Tibial artery (tissue), 4 donors: ENCODE results near the gene MRPL43.

ENCODE experiments used
- DNase-seq, 2 donors: peaks; one replicate each; pipeline ENCODE4 v3.0.0-alpha.2; 2019
- H3K27ac ChIP-seq, 2 donors: fragments of 200-600 bp; sonication (generic) in 1 of 2; 1 replicate in 1 of 2; 2 replicates in 1 of 2; pipeline ENCODE4 v1.5.1; 2018 to 2019; ENCODE audit warnings: mild to moderate bottlenecking in 1 of 2
- H3K27me3 ChIP-seq, 2 donors: fragments of 200-600 bp; sonication (generic) in 1 of 2; one replicate each; pipeline versions ENCODE4 v1.5.1 to v1.6.0; 2016 to 2019
- H3K36me3 ChIP-seq, 3 donors: fragments of 200-600 bp; sonication (generic) in 2 of 3; one replicate each; pipeline ENCODE4 v1.5.1; 2016 to 2019; ENCODE audit warnings: mild to moderate bottlenecking in 2 of 3
- H3K4me1 ChIP-seq, 4 donors: fragments of 200-600 bp; sonication (generic) in 2 of 4; 1 replicate in 3 of 4; 2 replicates in 1 of 4; pipeline ENCODE4 v1.5.1; 2016 to 2019
- H3K4me3 ChIP-seq, 2 donors: fragments of 200-600 bp; sonication (generic) in 1 of 2; 1 replicate in 1 of 2; 2 replicates in 1 of 2; pipeline ENCODE4 v1.5.1; 2018 to 2019; ENCODE audit warnings: mild to moderate bottlenecking in 2 of 2
- H3K9me3 ChIP-seq, 3 donors: fragments of 200-600 bp; sonication (generic) in 1 of 3; one replicate each; pipeline ENCODE4 v1.5.1; 2016 to 2019
- intact Hi-C: fragments of 100-400 bp; cut with DNase I; formaldehyde crosslinking; loops from one replicate; pipeline ENCODE4 v1.15.0; 2023; ENCODE audit warnings: low total_unique reads
- TF ChIP-seq, protein P1 (sequence below), 2 experiments: fragments of 200-600 bp in 1 of 2; fragments of 450-650 bp in 1 of 2; IDR thresholded peaks; one replicate each; pipeline ENCODE4 v1.5.1; 2017 to 2019; ENCODE audit warnings: antibody characterized with exemption in 2 of 2, mild to moderate bottlenecking in 1 of 2, moderate library complexity in 1 of 2

Gene MRPL43

GRCh38 chr10:100983868-100984671 lies 3.2 kb downstream of the MRPL43 start:
- intact Hi-C loops: no loop called here
- H3K27me3 ChIP-seq: no peaks in the 10 kb centered on the region
- TF ChIP-seq, protein P1, sequence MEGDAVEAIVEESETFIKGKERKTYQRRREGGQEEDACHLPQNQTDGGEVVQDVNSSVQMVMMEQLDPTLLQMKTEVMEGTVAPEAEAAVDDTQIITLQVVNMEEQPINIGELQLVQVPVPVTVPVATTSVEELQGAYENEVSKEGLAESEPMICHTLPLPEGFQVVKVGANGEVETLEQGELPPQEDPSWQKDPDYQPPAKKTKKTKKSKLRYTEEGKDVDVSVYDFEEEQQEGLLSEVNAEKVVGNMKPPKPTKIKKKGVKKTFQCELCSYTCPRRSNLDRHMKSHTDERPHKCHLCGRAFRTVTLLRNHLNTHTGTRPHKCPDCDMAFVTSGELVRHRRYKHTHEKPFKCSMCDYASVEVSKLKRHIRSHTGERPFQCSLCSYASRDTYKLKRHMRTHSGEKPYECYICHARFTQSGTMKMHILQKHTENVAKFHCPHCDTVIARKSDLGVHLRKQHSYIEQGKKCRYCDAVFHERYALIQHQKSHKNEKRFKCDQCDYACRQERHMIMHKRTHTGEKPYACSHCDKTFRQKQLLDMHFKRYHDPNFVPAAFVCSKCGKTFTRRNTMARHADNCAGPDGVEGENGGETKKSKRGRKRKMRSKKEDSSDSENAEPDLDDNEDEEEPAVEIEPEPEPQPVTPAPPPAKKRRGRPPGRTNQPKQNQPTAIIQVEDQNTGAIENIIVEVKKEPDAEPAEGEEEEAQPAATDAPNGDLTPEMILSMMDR (IDR thresholded peaks at IDR 0.05): no peak
- no peaks in the 10 kb centered on the region for H3K9me3 ChIP-seq
- no peak overlapping the region for H3K27ac ChIP-seq
- peaks cover 0 to 29% (median 23%) of the 10 kb centered on the region in 4 donors for H3K4me1 ChIP-seq
- DNase-seq: no peak
- peaks cover 13 to 68% (median 41%) of the 10 kb centered on the region in 3 donors for H3K36me3 ChIP-seq
- no peak overlapping the region for H3K4me3 ChIP-seq

GRCh38 chr10:100982916-100983830 lies 4.1 kb downstream of the MRPL43 start:
- peak in 1 of 2 donors; percentile 62 for DNase-seq
- TF ChIP-seq, protein P1 (IDR thresholded peaks at IDR 0.05): no peak
- Histone ChIP-seq H3K36me3 (peaks cover 13 to 77% (median 45%) of the 10 kb centered on the region in 3 donors), H3K4me3 (no peak overlapping the region), H3K9me3 (no peaks in the 10 kb centered on the region), H3K27ac (no peak overlapping the region), H3K27me3 (no peaks in the 10 kb centered on the region), H3K4me1 (peaks cover 0 to 20% (median 16%) of the 10 kb centered on the region in 4 donors)
- intact Hi-C loops: no loop called here

GRCh38 chr10:100981178-100981772 lies 6.0 kb downstream of the MRPL43 start:
- no peak for DNase-seq
- intact Hi-C loops: no loop called here
- peaks cover 0 to 6% (median 3%) of the 10 kb centered on the region in 4 donors for H3K4me1 ChIP-seq
- H3K36me3 ChIP-seq: peaks cover 13 to 92% (median 50%) of the 10 kb centered on the region in 3 donors
- H3K27me3 ChIP-seq: no peaks in the 10 kb centered on the region
- no peaks in the 10 kb centered on the region for H3K9me3 ChIP-seq
- no peak overlapping the region for H3K4me3 ChIP-seq
- TF ChIP-seq, protein P1 (IDR thresholded peaks at IDR 0.05): no peak
- no peak overlapping the region for H3K27ac ChIP-seq

DNA sequence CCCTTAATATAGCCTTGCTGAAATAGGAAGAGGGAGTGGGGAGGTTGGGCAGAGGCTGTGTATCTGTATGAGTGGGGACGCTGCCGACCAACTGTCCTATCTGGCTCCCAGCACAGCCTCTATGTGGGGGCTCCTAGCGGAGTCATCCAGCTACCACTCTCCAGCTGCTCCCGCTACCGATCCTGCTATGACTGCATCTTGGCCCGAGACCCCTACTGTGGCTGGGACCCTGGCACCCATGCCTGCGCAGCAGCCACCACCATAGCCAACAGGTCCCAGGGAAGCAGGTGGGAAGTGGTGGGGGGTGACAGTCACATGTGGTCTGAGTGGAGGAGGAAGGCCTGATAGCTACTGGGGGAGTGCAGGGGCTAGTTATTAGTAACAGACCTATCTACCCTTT lies 6.6 kb downstream of the MRPL43 start:
- H3K36me3 ChIP-seq: peaks cover 13 to 90% (median 50%) of the 10 kb centered on the region in 3 donors
- DNase-seq: peak in 1 of 2 donors; percentile 38
- intact Hi-C loops: no loop called here
- TF ChIP-seq, protein P1 (IDR thresholded peaks at IDR 0.05): no peak
- peaks cover 0 to under 1% (median 0%) of the 10 kb centered on the region in 4 donors for H3K4me1 ChIP-seq
- H3K27me3 ChIP-seq: no peaks in the 10 kb centered on the region
- H3K9me3 ChIP-seq: no peaks in the 10 kb centered on the region
- no peak overlapping the region for H3K4me3 ChIP-seq
- H3K27ac ChIP-seq: no peak overlapping the region

DNA sequence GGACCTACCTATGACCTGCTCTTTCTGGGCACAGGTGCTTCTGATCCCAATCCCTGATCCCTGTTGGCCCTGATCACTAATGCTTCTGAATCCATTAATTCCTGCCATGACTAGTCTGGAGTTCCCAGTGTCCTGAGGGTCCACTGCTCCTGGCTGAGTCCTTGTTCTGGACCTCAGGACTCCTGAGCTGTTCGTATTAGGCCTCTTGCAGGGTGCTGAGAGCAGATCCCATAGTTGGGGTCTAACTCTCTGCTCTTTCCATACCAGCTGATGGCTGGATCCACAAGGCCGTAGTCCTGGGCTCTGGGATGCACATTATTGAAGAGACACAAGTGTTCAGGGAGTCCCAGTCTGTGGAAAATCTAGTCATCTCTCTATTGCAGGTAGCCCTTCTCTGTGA lies 7.0 kb downstream of the MRPL43 start:
- no peak overlapping the region for H3K4me3 ChIP-seq
- H3K9me3 ChIP-seq: no peaks in the 10 kb centered on the region
- TF ChIP-seq, protein P1 (IDR thresholded peaks at IDR 0.05): no peak
- H3K4me1 ChIP-seq: no peaks in the 10 kb centered on the region
- H3K36me3 ChIP-seq: peaks cover 13 to 86% (median 50%) of the 10 kb centered on the region in 3 donors
- intact Hi-C loops: no loop called here
- peak in 1 of 2 donors; percentile 19 for DNase-seq
- no peak overlapping the region for H3K27ac ChIP-seq
- H3K27me3 ChIP-seq: no peaks in the 10 kb centered on the region
